Measurements from ENCODE around the gene TGFBR3.

DNA sequence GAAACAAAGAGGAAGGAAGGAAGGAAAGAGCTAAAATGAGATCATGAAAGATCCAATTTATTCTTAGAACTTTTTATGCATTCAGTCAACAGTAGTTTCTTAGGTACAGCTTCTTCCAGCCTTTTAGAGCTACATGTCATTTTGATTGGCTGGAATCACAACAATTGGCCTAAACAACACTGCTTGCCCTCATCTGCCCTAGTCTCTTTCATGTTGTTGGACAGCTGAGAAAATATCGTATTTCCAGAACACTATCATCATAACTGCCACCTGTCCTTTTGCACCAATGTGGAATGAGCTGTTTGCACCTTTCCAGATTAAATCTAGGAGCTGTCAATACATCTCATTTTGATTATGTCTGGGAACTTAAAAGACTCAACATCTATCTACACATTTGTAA, 161.7 kb downstream of the TGFBR3 start:
- TF ChIP-seq POLR2A (IDR thresholded peaks at IDR 0.05), result no peak
- TF ChIP-seq, protein P1, sequence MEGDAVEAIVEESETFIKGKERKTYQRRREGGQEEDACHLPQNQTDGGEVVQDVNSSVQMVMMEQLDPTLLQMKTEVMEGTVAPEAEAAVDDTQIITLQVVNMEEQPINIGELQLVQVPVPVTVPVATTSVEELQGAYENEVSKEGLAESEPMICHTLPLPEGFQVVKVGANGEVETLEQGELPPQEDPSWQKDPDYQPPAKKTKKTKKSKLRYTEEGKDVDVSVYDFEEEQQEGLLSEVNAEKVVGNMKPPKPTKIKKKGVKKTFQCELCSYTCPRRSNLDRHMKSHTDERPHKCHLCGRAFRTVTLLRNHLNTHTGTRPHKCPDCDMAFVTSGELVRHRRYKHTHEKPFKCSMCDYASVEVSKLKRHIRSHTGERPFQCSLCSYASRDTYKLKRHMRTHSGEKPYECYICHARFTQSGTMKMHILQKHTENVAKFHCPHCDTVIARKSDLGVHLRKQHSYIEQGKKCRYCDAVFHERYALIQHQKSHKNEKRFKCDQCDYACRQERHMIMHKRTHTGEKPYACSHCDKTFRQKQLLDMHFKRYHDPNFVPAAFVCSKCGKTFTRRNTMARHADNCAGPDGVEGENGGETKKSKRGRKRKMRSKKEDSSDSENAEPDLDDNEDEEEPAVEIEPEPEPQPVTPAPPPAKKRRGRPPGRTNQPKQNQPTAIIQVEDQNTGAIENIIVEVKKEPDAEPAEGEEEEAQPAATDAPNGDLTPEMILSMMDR (IDR thresholded peaks at IDR 0.05), result no peak
